ENCODE measurements around the gene ARFIP2.

The ARFIP2 gene

GRCh38 chr11:6481924-6482275, 769 bp upstream of the ARFIP2 start:
- no peak for DNase-seq

DNA sequence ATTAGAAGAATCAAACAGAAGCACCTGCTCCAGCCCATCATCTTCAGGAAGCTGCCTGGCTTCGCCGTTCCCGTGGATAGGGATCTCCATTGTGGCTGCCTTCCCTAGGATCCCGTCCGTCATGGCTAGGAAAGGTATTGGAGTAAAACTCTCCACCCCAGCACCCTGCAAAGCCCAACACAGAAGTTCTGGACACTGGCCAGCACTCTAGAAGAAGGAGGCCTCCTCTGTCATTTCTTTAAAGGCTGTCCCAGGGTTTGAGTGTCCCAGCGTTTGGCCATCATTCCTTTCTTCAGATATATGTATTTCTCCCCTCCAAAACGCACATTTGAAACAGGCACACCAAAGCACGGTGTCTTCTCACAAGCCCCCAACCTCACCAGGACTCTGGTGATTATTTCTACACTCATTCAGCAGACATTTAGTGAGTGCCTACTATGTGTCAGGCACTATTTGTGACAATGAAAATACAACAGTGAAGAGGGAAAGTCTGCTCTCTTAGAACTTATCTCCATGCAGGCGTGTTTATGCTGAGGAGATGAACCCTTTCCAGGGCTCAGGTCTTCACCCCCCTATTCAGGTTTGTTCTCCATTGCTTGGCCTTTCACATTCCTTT, 724 bp downstream of the ARFIP2 start:
- no peak for DNase-seq

DNA sequence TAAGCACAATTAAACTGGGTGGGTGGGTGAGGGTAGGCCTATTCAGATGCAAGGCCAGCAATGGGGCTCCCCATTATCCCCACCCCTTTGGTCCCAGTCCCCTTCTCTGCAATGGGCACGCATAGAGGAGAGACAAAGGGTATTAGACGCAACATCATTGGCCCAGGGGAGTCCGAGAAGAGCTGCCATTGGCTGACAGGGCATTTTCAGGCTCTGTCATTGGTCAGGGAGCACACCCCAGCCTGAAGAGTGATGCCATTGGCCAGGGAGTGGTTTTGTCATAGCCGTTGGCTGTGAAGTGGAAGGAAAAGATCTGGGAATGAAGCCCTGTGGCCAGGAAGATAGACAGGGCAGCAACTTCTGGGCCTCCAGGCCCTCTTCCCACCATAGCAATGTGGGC, 4.6 kb downstream of the ARFIP2 start:
- DNase-seq, result no peak

DNA sequence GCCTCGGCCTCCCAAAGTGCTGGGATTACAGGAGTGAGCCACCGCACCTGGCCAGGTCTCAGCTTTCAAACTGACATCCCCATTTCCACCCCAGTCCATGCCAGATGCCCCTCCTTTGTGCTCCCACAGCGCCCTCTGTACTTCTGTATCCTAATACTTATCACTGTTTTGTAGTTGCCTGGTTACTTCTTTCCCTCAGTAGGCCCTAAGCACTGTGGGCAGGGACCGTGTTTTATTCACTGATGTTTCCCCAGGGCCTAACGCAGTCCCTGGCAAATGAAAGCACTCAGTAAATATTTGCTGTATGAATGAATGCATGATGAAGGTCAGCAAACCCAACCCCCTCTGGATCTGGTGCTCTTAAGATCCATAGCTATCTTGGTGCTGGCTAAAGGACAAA, 5.2 kb downstream of the ARFIP2 start:
- DNase-seq, result no peak

- no peak for DNase-seq
Measured at GRCh38 chr11:6474806-6475500, 6.2 kb downstream of the ARFIP2 start.

GRCh38 chr11:6474413-6474792, 6.7 kb downstream of the ARFIP2 start:
- DNase-seq, result no peak

DNA sequence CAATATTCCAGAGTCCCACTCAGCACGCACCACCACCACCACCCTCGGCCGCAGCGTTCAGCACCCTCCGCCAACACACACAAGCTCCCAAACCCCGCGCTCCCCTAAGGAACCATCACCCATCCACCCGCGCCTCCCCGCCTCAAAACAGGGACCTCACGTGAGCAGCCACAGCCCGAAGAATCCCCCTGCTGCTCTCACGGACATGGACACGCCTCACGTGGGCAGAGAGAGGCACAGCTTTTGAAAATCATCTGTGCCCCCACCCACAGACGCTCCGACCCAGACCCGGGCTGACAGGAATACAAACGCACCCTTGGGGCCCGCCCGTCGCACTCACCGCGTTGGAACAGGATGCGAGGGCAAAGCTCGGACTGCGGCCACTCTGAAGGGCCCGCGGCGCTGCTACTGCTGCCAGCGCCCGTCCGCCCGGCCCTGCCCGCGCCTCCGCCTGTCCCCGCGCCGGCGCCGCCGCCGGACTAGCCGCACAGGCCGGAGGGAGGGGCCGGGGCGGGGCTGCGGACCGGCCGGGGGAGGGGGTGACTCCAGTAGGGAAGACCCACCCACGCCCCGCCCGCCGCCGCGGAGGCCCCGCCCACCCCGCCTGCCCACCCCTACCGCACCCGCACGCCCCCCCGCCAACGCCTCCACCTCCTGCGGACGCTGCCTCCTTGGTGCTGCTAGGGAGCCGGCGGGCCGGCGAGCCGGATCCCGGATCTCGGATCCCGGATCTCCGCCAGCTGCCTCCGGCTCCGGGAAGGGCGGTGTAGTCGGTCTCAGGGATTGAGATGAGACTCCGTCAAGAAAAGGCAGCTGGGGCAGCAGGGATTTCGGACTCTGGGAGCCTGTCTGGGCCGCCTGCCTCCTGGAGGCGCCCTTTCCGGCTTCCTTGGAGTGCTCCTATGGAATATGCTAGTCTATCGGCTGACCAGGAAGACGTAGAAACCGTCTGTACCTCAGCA, 7.4 kb downstream of the ARFIP2 start, which contains the start of gene TRIM3:
Gene TRIM3 (minus strand): TSS at position 491 of the 962 bp plus-strand sequence. CDS start 8,246 bp downstream, outside the sequence.
- DNase-seq, result peak; percentile 79

GRCh38 chr11:6472934-6473333, 8.2 kb downstream of the ARFIP2 start:
- DNase-seq, result no peak

GRCh38 chr11:6469599-6469998, 11.5 kb downstream of the ARFIP2 start:
- DNase-seq, result no peak

- no peak for DNase-seq
Measured at GRCh38 chr11:6468712-6469495, 12.2 kb downstream of the ARFIP2 start.

GRCh38 chr11:6459099-6459450, 22.1 kb downstream of the ARFIP2 start:
- DNase-seq, result no peak

DNA sequence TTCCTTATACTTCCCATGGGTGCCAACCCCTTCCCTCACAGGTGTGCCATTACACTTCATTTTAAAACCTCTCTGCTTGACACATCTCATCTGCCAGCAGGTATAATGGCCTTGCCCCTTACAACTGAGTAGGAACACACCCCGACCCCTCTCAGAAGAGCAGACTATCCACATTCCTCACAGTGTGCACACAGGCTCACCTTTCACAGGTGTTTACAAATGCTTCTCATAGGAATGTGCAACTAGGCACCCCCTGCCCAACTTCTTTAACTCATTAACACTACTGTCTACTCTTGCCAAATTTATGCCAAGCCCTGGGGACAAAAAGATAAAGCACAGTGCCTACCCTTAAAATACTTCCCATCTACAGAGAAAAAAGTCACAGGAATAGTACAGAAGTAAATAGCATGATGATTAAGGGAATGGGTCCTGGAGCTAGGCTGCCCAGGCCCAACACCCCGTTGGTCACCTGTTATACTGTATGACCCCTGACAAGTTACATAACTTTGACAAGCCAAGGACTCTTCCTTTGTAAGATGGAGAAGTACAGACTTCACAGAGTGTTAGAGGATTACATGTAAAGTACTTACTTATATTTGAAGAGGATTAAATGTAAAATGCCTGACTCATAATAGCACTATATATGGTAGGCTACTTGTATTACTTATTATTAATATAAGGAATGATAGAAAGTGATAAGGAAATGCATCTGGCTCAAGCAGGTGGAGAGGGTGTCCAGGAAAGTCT, 22.6 kb downstream of the ARFIP2 start:
- DNase-seq, result no peak

DNA sequence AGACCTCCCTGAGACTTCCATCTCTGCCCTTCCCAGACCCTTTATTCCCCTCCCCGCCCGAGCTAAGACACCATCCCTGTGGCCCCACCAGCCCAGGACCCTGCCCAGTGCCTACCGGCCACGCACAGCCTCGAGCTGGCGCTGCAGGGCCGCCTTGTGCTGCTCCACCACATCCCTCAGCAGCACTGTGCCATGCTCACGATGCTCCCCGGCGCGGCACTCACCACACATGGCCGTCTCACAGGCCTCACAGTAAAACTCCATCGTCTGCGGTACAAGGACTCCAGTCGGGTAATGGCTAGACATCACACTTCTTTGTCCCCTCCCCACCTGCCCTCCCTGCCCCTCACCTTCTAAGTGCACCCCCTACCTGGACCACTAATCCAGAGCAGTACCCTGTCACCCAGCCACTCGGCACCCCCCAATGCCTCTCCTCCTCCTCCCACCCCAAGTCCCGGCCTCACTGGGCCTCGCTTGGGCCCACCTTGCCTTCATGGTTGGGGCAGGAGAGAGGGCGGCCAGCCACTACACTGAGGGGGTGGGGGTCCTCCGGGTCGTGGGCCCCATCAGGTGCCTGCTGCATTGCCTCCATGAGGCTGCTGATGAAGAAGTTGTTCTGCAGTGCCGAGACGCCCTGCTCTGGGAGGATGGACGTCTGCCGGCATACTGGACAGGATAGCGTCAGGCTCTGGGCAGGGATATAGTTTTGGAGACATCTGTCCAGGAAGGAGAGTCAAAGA, 23.4 kb downstream of the ARFIP2 start:
- DNase-seq, result no peak

DNA sequence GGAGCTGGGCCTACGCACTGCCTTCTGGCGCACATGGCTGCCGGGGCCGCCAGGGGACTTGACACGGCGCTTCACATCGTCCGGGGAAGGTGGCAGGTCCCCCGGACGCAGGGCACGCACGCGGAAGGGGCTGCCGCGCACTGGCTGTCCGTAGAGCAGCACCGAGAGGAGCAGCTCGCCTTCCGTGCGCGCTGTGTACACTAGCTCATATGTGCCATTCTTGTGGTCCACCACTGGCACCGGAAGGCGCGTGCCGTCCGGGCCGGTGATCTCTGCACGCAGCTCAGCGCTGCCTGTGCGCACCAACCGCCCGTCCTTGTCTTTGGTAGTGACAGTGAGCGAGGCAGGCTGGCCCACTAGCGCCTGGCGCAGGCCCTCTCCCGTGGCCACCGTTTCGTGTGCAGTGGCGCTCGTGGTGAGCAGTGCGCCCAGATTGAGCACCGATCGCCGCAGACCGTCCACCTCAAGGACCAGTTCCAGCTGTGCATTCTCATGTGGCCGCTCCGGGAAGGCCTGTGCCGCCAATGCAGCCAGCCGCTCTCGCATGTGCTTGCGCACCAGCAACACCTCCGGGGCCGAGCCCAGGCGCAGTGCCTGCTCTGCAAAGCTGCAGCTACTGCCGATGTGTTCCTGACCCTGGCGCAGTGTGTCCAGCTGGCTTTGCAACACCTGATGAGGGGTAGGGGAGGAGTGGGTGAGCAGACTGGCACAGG, 24.6 kb downstream of the ARFIP2 start:
- DNase-seq, result no peak

GRCh38 chr11:6455070-6455469, 26.1 kb downstream of the ARFIP2 start:
- no peak for DNase-seq

GRCh38 chr11:6453152-6453551, 28.0 kb downstream of the ARFIP2 start:
- no peak for DNase-seq

GRCh38 chr11:6452219-6452618, 28.9 kb downstream of the ARFIP2 start:
- DNase-seq, result no peak

DNA sequence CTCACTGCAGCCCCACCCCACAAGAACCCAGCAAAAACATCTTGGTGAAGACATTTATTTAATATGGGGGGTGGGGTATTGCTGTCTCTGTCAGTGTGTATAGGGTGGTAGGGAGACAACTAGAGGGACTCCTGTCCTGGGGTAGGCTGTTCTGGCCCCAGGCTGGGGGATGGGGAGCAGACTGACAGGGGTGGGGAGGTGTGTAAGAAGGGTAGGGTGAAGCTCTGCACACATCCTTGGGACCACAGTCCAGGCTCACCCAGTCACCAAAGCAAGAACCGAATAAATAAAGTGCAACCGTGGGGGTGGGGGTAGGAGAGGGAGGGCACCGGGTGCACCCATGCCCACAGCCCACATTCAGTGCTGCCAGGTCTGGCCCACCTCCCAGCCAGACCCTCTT, 32.6 kb downstream of the ARFIP2 start:
- DNase-seq, result no peak

GRCh38 chr11:6443269-6444003, 37.7 kb downstream of the ARFIP2 start:
- DNase-seq, result peak; percentile 43

DNA sequence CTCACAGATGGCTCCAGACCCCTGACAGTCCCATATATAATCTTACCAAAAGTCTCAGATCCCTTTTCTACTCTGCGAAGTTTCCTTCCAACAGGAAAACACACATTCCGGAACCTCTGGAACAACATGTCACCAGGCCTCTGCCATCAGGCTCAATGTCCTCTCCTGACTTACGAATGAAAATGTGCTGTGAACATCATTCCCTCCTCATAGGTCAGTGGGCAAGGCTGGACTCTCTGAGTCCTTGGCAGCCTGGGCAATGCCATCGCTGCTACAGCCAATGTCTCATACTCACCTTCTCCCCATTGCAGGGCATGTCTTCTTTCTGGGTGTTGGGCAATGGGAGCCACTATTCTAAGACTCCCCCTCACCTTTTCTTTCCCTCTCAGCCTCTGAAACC, 38.7 kb downstream of the ARFIP2 start:
- no peak for DNase-seq
